BE2C (cell line): Measurements from ENCODE around the gene DOK5.

Experiments
- DNase-seq: peaks from one replicate; pipeline ENCODE4 v3.0.0-alpha.2; 2020
- H3K27me3 ChIP-seq: fragments of 250-450 bp; sonication (Bioruptor Pico); 2 replicates; pipeline ENCODE4 v1.5.1; 2020; ENCODE audit warnings: mild to moderate bottlenecking
- H3K36me3 ChIP-seq: fragments of 250-450 bp; sonication (Bioruptor Pico); 2 replicates; pipeline ENCODE4 v1.5.1; 2020; ENCODE audit warnings: mild to moderate bottlenecking
- H3K4me1 ChIP-seq: fragments of 250-450 bp; sonication (Bioruptor Pico); 2 replicates; pipeline ENCODE4 v1.5.1; 2020
- H3K4me3 ChIP-seq: 2 replicates; pipeline ENCODE4 v1.5.1; 2011; ENCODE audit warnings: low read depth, low read length
- H3K9me3 ChIP-seq: fragments of 250-450 bp; sonication (Bioruptor Pico); 2 replicates; pipeline ENCODE4 v1.5.1; 2020
- TF ChIP-seq, protein P1 (sequence below): IDR thresholded peaks from 2 replicates; pipeline ENCODE4 v1.5.1; 2012; ENCODE audit warnings: mild to moderate bottlenecking, low read depth, low read length

Gene DOK5

DNA sequence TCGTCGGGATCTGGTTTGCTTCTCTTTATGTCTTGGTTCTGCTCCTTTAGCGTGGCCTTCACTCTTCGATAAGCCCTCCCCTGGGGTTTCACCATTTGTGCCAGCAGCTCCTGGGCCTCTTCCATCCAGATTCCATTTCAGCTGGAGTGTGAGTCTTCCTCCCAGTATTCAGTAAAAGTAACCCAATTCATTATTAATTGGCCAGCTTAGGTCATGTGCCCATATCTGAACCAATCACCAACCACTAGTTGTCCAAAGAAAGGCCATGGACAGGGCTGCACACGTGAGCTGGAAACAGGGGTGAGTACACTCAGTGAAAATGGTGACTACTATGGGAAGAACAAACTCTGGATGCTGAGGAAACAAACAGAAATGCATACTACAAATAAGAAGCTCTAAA lies 2.8 kb upstream of the DOK5 start:
- no peaks in the 10 kb centered on the region for H3K4me1 ChIP-seq
- H3K4me3 ChIP-seq, result no peak overlapping the region
- peaks cover 40% of the 10 kb centered on the region for H3K27me3 ChIP-seq
- no peaks in the 10 kb centered on the region for H3K9me3 ChIP-seq
- TF ChIP-seq, protein P1, sequence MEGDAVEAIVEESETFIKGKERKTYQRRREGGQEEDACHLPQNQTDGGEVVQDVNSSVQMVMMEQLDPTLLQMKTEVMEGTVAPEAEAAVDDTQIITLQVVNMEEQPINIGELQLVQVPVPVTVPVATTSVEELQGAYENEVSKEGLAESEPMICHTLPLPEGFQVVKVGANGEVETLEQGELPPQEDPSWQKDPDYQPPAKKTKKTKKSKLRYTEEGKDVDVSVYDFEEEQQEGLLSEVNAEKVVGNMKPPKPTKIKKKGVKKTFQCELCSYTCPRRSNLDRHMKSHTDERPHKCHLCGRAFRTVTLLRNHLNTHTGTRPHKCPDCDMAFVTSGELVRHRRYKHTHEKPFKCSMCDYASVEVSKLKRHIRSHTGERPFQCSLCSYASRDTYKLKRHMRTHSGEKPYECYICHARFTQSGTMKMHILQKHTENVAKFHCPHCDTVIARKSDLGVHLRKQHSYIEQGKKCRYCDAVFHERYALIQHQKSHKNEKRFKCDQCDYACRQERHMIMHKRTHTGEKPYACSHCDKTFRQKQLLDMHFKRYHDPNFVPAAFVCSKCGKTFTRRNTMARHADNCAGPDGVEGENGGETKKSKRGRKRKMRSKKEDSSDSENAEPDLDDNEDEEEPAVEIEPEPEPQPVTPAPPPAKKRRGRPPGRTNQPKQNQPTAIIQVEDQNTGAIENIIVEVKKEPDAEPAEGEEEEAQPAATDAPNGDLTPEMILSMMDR, result no peak
- DNase-seq, result no peak
- H3K36me3 ChIP-seq, result no peaks in the 10 kb centered on the region

DNA sequence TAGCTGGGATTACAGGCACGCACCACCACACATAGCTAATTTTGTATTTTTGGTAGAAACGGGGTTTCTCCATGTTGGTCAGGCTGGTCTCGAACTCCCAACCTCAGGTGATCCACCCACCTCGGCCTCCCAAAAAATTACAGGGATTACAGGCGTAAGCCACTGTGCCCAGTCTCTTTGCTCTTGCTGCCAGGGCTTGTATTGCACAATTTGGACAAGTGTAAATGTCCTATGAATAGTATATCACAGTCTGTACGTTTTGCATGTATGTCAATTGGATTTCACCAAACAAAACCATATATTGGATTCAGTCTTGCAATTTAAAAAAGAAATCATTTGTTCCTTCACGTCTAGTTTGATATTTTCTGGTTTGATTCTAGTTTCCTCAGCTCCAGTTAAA lies 2.1 kb upstream of the DOK5 start:
- H3K4me3 ChIP-seq, result no peak overlapping the region
- H3K36me3 ChIP-seq, result no peaks in the 10 kb centered on the region
- H3K9me3 ChIP-seq, result no peaks in the 10 kb centered on the region
- H3K27me3 ChIP-seq, result peaks cover 43% of the 10 kb centered on the region
- TF ChIP-seq, protein P1, result no peak
- no peak for DNase-seq
- H3K4me1 ChIP-seq, result no peaks in the 10 kb centered on the region

DNA sequence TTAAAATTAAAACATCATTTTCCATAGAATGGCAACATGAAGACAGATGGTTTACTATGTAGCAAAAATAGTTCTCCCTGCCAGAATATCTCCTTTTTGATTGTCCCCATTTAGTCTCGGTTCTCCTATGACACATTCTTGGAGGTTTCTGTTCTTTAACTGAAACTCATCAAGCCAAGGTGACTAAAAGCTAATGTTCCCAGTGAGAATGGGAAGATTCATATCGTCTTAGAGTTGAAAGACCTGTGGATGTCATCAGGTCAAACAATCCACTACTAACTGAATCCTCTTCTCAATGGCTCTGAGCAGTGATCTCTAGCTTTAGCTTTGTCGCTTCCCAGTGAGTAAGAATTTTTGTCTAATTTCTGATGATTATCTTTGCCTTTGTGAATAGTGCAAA lies 1.3 kb upstream of the DOK5 start:
- DNase-seq, result no peak
- Histone ChIP-seq H3K4me1 (no peaks in the 10 kb centered on the region), H3K4me3 (no peak overlapping the region), H3K27me3 (peaks cover 43% of the 10 kb centered on the region), H3K9me3 (no peaks in the 10 kb centered on the region), H3K36me3 (no peaks in the 10 kb centered on the region)
- TF ChIP-seq, protein P1, result no peak

DNA sequence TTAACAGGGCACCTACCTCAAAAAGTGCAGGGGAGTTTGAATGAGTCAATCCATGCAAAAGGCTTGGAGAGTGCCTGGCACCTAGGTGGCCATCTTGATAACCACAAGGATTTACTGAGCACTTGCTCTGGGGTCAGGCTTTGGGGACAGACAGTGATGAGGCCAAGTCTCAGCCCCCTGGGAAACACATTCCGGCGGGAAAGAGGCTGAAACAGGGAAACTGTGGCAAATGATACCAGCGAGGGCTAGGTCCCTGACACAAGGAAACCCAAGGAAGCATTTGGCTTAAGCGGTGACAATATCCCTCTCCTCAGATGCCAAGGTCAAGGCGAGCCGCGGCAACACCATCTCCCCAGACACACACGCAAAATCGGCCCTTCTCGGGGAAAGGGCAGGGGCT lies 527 bp upstream of the DOK5 start:
- no peaks in the 10 kb centered on the region for H3K4me1 ChIP-seq
- TF ChIP-seq, protein P1, result no peak
- no peak overlapping the region for H3K4me3 ChIP-seq
- H3K9me3 ChIP-seq, result no peaks in the 10 kb centered on the region
- DNase-seq, result no peak
- peaks cover 43% of the 10 kb centered on the region for H3K27me3 ChIP-seq
- H3K36me3 ChIP-seq, result no peaks in the 10 kb centered on the region

DNA sequence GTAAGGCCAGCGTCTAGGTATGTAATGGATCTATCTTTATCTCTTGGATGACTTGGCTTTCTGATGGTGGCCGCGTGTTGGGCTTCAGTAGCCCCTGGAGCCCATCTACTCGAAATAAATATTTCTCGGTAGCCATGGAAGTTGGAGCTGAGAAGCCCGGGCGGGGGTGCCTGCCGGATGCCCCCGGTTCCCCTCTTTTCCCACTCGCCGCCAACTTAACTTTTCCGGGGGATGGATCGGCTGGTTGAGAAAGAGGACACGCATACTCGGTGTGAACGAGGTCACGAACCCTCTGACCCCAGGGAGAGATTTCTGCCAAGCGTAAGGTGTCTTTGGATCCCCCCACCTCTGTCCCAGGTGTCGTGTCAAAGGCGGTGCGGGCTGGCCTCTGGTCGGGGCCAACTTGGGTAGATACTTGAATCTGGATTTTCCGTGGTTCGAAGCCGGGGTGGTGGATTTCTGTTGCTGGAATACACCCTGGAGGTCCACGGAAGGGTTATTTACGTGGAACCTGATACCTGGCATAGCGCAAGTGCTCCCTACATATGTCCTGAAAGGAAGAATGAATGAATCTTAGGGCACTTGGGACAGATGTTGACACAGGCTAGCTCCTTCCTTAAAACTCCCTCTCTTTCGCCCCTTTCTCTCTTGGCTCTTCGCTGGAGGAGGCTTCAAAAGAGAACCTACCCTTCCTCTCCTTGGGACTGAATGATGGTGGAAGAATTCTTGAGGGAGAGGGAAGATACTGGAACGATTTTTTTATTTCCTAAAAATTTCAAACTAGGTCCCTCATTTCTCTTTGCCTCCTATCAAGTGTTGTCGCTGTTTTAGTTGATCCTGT lies 996 bp downstream of the DOK5 start:
- Histone ChIP-seq H3K36me3 (no peaks in the 10 kb centered on the region), H3K4me3 (no peak overlapping the region), H3K27me3 (peaks cover 43% of the 10 kb centered on the region), H3K9me3 (no peaks in the 10 kb centered on the region), H3K4me1 (no peaks in the 10 kb centered on the region)
- DNase-seq, result no peak
- TF ChIP-seq, protein P1, result no peak

DNA sequence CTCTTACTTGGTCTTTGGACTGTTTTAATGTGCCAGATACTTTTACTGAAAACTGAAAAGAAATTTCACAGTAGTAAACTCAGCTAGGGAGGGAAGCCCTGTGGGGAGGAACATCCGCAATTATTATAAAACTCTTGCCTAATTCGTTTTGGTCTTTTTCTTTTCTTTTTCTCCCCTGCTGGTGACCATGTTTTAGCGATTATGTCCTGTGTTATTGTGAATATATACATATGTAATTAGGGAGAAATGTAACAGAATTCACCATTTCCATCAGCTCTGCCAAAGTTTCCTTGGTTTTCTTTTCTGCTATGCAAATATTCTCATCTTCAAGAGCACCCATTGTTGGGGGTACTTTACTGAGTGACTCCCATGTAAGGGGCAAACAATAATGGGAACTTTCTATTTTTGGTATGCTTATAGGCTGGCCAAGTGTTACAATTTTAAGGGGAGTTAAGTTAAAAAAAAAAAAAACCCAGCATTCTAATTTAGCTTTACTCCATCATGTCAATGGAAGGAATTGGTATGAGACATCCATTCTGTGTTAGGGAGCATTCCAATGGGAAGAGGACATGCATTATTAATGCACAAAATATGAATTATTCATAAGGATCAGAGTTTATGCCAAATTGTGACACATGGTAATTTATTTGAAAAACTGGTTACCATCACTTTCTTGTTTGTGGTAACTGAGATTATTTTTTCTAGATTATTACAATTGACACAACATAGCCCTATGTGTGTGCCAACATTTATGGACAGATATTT lies 2.0 kb downstream of the DOK5 start:
- no peak overlapping the region for H3K4me3 ChIP-seq

More for the DNA sequence above, 2.0 kb downstream of the DOK5 start:
- Histone ChIP-seq H3K27me3 (peaks cover 43% of the 10 kb centered on the region), H3K4me1 (no peaks in the 10 kb centered on the region), H3K9me3 (no peaks in the 10 kb centered on the region), H3K36me3 (no peaks in the 10 kb centered on the region)
- no peak for DNase-seq
- TF ChIP-seq, protein P1, result no peak
